ENCODE results near the gene HAND1.

The HAND1 gene

DNA sequence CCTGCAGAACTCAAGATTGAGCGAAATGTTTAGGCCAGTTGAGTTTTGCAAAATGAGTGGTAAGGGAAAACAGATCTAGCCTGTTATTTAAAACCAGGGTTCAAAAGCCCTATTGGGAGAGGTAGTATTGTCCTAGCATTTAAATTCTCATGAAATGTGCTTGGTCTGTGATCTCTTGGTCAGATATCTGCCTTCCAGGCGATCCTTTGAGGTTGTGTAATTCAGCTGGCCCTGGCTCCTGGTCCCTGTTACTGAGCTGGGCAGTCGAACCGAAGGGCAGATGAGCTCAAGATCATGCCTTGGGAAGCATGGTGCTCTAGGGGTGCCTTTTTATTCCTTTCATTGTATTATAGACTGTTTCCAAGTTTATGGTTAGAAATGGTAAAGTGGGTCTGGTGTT, 17.9 kb downstream of the HAND1 start:
- DNase-seq (ENCODE audit: low spot score) = no peak
- no peak overlapping the region for H3K27ac ChIP-seq (replicated peaks; ENCODE audit: low read length)
- no peaks in the 10 kb centered on the region for H3K9me3 ChIP-seq (replicated peaks in 1 of 2; ENCODE audit: control insufficient read depth in 2 of 2, insufficient read depth in 1 of 2, low read depth in 1 of 2, low read length in 2 of 2)
- H3K14ac ChIP-seq (ENCODE audit: low read length) = no peak overlapping the region
- H2BK120ac ChIP-seq (ENCODE audit: low read depth, low read length) = no peak overlapping the region
- H3K18ac ChIP-seq (ENCODE audit: low read length) = no peak overlapping the region
- peaks cover 12 to 42% of the 10 kb centered on the region in 2 donors for H3K36me3 ChIP-seq (replicated peaks in 1 of 2; ENCODE audit: control insufficient read depth in 2 of 2, insufficient read depth in 2 of 2, low read length in 2 of 2)
- H2BK5ac ChIP-seq (ENCODE audit: low read length) = no peak overlapping the region
- no peaks in the 10 kb centered on the region for H3K79me1 ChIP-seq (ENCODE audit: low read depth, low read length)
- H3K4me3 ChIP-seq (ENCODE audit: low read length in 2 of 2) = no peak overlapping the region
- peaks cover 0 to 3% (median 0%) of the 10 kb centered on the region in 3 experiments for H3K27me3 ChIP-seq (ENCODE audit: control insufficient read depth in 3 of 3, insufficient read depth in 3 of 3, low read depth in 1 of 3, low read length in 3 of 3)
- H2AK5ac ChIP-seq (ENCODE audit: low read depth, low read length) = no peak overlapping the region
- no peak overlapping the region for H3K23ac ChIP-seq (ENCODE audit: low read depth, low read length, poor library complexity)
- no peak overlapping the region for H4K8ac ChIP-seq (ENCODE audit: low read depth, low read length)
- H4K91ac ChIP-seq (ENCODE audit: low read depth, low read length, poor library complexity) = no peak overlapping the region
- no peaks in the 10 kb centered on the region for H3K4me1 ChIP-seq (ENCODE audit: control insufficient read depth in 2 of 2, insufficient read depth in 1 of 2, low read depth in 1 of 2, low read length in 2 of 2)
- H3K4ac ChIP-seq (ENCODE audit: low read length) = no peak overlapping the region
- no peak overlapping the region for H3K4me2 ChIP-seq (ENCODE audit: insufficient read depth, low read length, poor library complexity, severe bottlenecking)
- H2BK15ac ChIP-seq (ENCODE audit: low read length) = no peak overlapping the region
- no peak overlapping the region for H2AFZ ChIP-seq (ENCODE audit: low read length)
- no peak overlapping the region for H2BK12ac ChIP-seq (ENCODE audit: low read length)
- no peak overlapping the region for H3K9ac ChIP-seq (ENCODE audit: low read depth, low read length, poor library complexity)
- no CpG with 5 or more reads among the region's 4 CpGs for WGBS, 2 donors (ENCODE audit: extremely low coverage in 2 of 2, insufficient read length in 2 of 2, insufficient replicate concordance in 1 of 2)

DNA sequence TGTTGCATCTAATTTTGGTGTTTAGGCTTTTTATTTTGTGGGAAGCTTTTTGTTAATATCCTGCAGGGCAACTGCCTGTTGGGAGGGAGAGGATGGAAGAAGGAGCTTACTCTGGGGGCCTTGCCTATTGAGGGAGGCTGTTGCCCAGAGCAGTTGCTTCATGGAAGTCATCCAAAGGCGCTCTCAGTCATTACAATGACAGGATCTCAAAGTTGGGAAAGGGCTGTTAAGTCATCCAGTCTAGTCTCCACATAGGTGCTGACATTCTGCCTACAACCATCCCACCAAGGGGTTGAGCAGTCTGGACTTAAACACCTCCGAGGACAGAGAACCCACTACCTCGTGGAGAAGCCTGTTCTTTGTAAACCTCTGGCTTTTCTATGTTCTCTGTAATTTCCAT, 19.0 kb downstream of the HAND1 start:
- H2AFZ ChIP-seq (ENCODE audit: low read length) = no peak overlapping the region
- no peak overlapping the region for H3K27ac ChIP-seq (replicated peaks; ENCODE audit: low read length)
- H3K18ac ChIP-seq (ENCODE audit: low read length) = no peak overlapping the region
- H3K4me1 ChIP-seq (ENCODE audit: control insufficient read depth in 2 of 2, insufficient read depth in 1 of 2, low read depth in 1 of 2, low read length in 2 of 2) = no peaks in the 10 kb centered on the region
- no peak overlapping the region for H3K4me2 ChIP-seq (ENCODE audit: insufficient read depth, low read length, poor library complexity, severe bottlenecking)
- H2AK5ac ChIP-seq (ENCODE audit: low read depth, low read length) = no peak overlapping the region
- H2BK120ac ChIP-seq (ENCODE audit: low read depth, low read length) = no peak overlapping the region
- H2BK5ac ChIP-seq (ENCODE audit: low read length) = no peak overlapping the region
- no peaks in the 10 kb centered on the region for H3K9me3 ChIP-seq (replicated peaks in 1 of 2; ENCODE audit: control insufficient read depth in 2 of 2, insufficient read depth in 1 of 2, low read depth in 1 of 2, low read length in 2 of 2)
- no peak overlapping the region for H2BK12ac ChIP-seq (ENCODE audit: low read length)
- WGBS, 2 donors (ENCODE audit: extremely low coverage in 2 of 2, insufficient read length in 2 of 2, insufficient replicate concordance in 1 of 2) = no CpG with 5 or more reads among the region's 3 CpGs
- no peaks in the 10 kb centered on the region for H3K27me3 ChIP-seq (ENCODE audit: control insufficient read depth in 3 of 3, insufficient read depth in 3 of 3, low read depth in 1 of 3, low read length in 3 of 3)
- H3K9ac ChIP-seq (ENCODE audit: low read depth, low read length, poor library complexity) = no peak overlapping the region
- DNase-seq (ENCODE audit: low spot score) = no peak
- no peaks in the 10 kb centered on the region for H3K79me1 ChIP-seq (ENCODE audit: low read depth, low read length)
- no peak overlapping the region for H2BK15ac ChIP-seq (ENCODE audit: low read length)
- H3K14ac ChIP-seq (ENCODE audit: low read length) = no peak overlapping the region
- no peak overlapping the region for H3K23ac ChIP-seq (ENCODE audit: low read depth, low read length, poor library complexity)
- no peak overlapping the region for H3K4ac ChIP-seq (ENCODE audit: low read length)
- no peak overlapping the region for H4K8ac ChIP-seq (ENCODE audit: low read depth, low read length)
- H4K91ac ChIP-seq (ENCODE audit: low read depth, low read length, poor library complexity) = no peak overlapping the region
- H3K4me3 ChIP-seq (ENCODE audit: low read length in 2 of 2) = no peak overlapping the region
- peaks cover 12 to 54% of the 10 kb centered on the region in 2 donors for H3K36me3 ChIP-seq (replicated peaks in 1 of 2; ENCODE audit: control insufficient read depth in 2 of 2, insufficient read depth in 2 of 2, low read length in 2 of 2)

DNA sequence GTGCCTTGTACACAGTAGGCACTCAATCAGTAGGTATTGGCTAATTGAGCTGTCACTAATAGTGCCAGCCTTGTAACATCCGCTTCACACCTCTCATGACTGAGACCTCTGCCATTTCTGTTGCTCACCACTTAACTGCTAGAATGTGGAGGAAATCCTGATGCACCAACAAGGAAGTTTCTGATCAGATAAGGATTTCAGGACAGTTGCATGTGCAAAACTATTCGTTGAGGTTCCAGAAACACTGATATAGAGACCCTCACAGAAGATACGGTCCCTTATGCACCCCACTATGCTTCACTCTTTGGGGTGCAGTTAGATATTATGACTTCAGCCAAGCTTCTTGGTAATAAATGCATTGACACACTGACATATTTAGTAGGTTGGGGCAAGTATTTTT, 21.5 kb downstream of the HAND1 start:
- H2BK15ac ChIP-seq (ENCODE audit: low read length) = no peak overlapping the region
- no peak for DNase-seq (ENCODE audit: low spot score)
- H3K4me1 ChIP-seq (ENCODE audit: control insufficient read depth in 2 of 2, insufficient read depth in 1 of 2, low read depth in 1 of 2, low read length in 2 of 2) = peaks cover 0 to 3% of the 10 kb centered on the region in 2 donors
- H3K9me3 ChIP-seq (replicated peaks in 1 of 2; ENCODE audit: control insufficient read depth in 2 of 2, insufficient read depth in 1 of 2, low read depth in 1 of 2, low read length in 2 of 2) = no peaks in the 10 kb centered on the region
- H2BK5ac ChIP-seq (ENCODE audit: low read length) = no peak overlapping the region
- no peak overlapping the region for H3K14ac ChIP-seq (ENCODE audit: low read length)
- WGBS, 2 donors (ENCODE audit: extremely low coverage in 2 of 2, insufficient read length in 2 of 2, insufficient replicate concordance in 1 of 2) = no CpG with 5 or more reads among the region's 3 CpGs
- no peak overlapping the region for H4K8ac ChIP-seq (ENCODE audit: low read depth, low read length)
- H2BK120ac ChIP-seq (ENCODE audit: low read depth, low read length) = no peak overlapping the region
- H4K91ac ChIP-seq (ENCODE audit: low read depth, low read length, poor library complexity) = no peak overlapping the region
- no peak overlapping the region for H3K4me2 ChIP-seq (ENCODE audit: insufficient read depth, low read length, poor library complexity, severe bottlenecking)
- no peak overlapping the region for H3K23ac ChIP-seq (ENCODE audit: low read depth, low read length, poor library complexity)
- H3K9ac ChIP-seq (ENCODE audit: low read depth, low read length, poor library complexity) = no peak overlapping the region
- no peak overlapping the region for H2AK5ac ChIP-seq (ENCODE audit: low read depth, low read length)
- no peak overlapping the region for H3K4ac ChIP-seq (ENCODE audit: low read length)
- H2BK12ac ChIP-seq (ENCODE audit: low read length) = no peak overlapping the region
- no peaks in the 10 kb centered on the region for H3K27me3 ChIP-seq (ENCODE audit: control insufficient read depth in 3 of 3, insufficient read depth in 3 of 3, low read depth in 1 of 3, low read length in 3 of 3)
- no peak overlapping the region for H3K27ac ChIP-seq (replicated peaks; ENCODE audit: low read length)
- H2AFZ ChIP-seq (ENCODE audit: low read length) = no peak overlapping the region
- H3K18ac ChIP-seq (ENCODE audit: low read length) = no peak overlapping the region
- H3K79me1 ChIP-seq (ENCODE audit: low read depth, low read length) = no peaks in the 10 kb centered on the region
- peaks cover 20 to 79% of the 10 kb centered on the region in 2 donors for H3K36me3 ChIP-seq (replicated peaks in 1 of 2; ENCODE audit: control insufficient read depth in 2 of 2, insufficient read depth in 2 of 2, low read length in 2 of 2)
- peak overlapping the region in 1 of 2 donors; percentile 10 for H3K4me3 ChIP-seq (ENCODE audit: low read length in 2 of 2)

DNA sequence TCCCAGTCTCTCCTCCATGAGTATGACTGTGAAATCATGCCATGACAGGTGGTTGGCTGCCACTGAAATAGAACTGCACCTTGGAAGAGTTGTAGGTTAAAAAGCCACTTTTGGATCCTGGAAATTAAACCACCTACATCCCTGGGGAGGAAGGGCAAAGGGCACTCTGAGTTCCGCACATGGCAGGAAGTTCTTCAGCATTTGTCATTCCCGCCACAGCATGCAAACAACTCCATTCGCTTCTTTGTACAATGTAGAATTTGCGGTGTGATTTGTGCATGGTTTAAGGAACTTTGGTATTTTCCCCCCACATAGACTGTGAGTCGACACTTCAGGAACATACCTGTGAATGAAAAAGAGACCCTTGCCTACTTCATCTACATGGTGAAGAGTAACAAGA, 22.4 kb downstream of the HAND1 start:
- Histone ChIP-seq H3K9me3 (replicated peaks in 1 of 2; ENCODE audit: control insufficient read depth in 2 of 2, insufficient read depth in 1 of 2, low read depth in 1 of 2, low read length in 2 of 2) (no peaks in the 10 kb centered on the region), H3K4me3 (ENCODE audit: low read length in 2 of 2) (no peak overlapping the region), H3K9ac (ENCODE audit: low read depth, low read length, poor library complexity) (no peak overlapping the region), H3K14ac (ENCODE audit: low read length) (no peak overlapping the region), H2AK5ac (ENCODE audit: low read depth, low read length) (no peak overlapping the region), H2BK5ac (ENCODE audit: low read length) (no peak overlapping the region), H2AFZ (ENCODE audit: low read length) (no peak overlapping the region), H3K18ac (ENCODE audit: low read length) (no peak overlapping the region), H4K8ac (ENCODE audit: low read depth, low read length) (no peak overlapping the region), H3K4ac (ENCODE audit: low read length) (no peak overlapping the region), H2BK15ac (ENCODE audit: low read length) (no peak overlapping the region), H2BK12ac (ENCODE audit: low read length) (no peak overlapping the region), H3K23ac (ENCODE audit: low read depth, low read length, poor library complexity) (no peak overlapping the region), H3K27me3 (ENCODE audit: control insufficient read depth in 3 of 3, insufficient read depth in 3 of 3, low read depth in 1 of 3, low read length in 3 of 3) (no peaks in the 10 kb centered on the region), H4K91ac (ENCODE audit: low read depth, low read length, poor library complexity) (no peak overlapping the region), H3K27ac (replicated peaks; ENCODE audit: low read length) (no peak overlapping the region), H3K79me1 (ENCODE audit: low read depth, low read length) (no peaks in the 10 kb centered on the region), H2BK120ac (ENCODE audit: low read depth, low read length) (no peak overlapping the region), H3K4me1 (ENCODE audit: control insufficient read depth in 2 of 2, insufficient read depth in 1 of 2, low read depth in 1 of 2, low read length in 2 of 2) (peaks cover 0 to 3% of the 10 kb centered on the region in 2 donors), H3K4me2 (ENCODE audit: insufficient read depth, low read length, poor library complexity, severe bottlenecking) (no peak overlapping the region), H3K36me3 (replicated peaks in 1 of 2; ENCODE audit: control insufficient read depth in 2 of 2, insufficient read depth in 2 of 2, low read length in 2 of 2) (peaks cover 22 to 88% of the 10 kb centered on the region in 2 donors)
- no peak for DNase-seq (ENCODE audit: low spot score)
- no CpG with 5 or more reads among the region's 5 CpGs for WGBS, 2 donors (ENCODE audit: extremely low coverage in 2 of 2, insufficient read length in 2 of 2, insufficient replicate concordance in 1 of 2)

Measured in neuronal stem cell (in vitro differentiated cells).